SU-DHL-6 (cell line): ENCODE results near the gene MEDAG.

Experiments used
- CTCF ChIP-seq: fragments of 200-600 bp; sonication (generic); IDR thresholded peaks from one replicate; pipeline ENCODE4 v1.5.1; 2017; ENCODE audit warnings: antibody characterized with exemption, mild to moderate bottlenecking, low read length, moderate library complexity; ENCODE audit not compliant: insufficient read depth, poor library complexity, severe bottlenecking
- EZH2phosphoT487 ChIP-seq: fragments of 200-600 bp; sonication (generic), shearing (Covaris generic); conservative IDR thresholded peaks from 2 replicates; pipeline ENCODE4 v1.6.1; 2018; ENCODE audit warnings: mild to moderate bottlenecking, antibody characterized with exemption, low read length, moderate library complexity, mixed read lengths

- TF ChIP-seq CTCF: no peak
- TF ChIP-seq EZH2phosphoT487: no peak
Measured at GRCh38 chr13:30869491-30869890, 36.6 kb upstream of the MEDAG start.
